Neural cell (in vitro differentiated cells): ENCODE results near the gene RGS1. TPM values are rescaled to one million over a fixed set of nuclear protein-coding genes. Genes with fewer than 3 reads are reported as not detected.

Experiments
- H2AFZ ChIP-seq: fragments of 200-600, 300-800 bp; sonication (generic), shearing (Covaris generic); 2 replicates; pipeline ENCODE4 v1.6.0; 2014; ENCODE audit warnings: low read depth, mild to moderate bottlenecking, antibody characterized with exemption, low read length, moderate library complexity
- H3F3A ChIP-seq: fragments of 200-600 bp; shearing (Covaris generic); 2 replicates; pipeline ENCODE4 v1.6.1; 2016; ENCODE audit warnings: mild to moderate bottlenecking, moderate library complexity, mixed read lengths, antibody characterized with exemption, low read length; ENCODE audit not compliant: insufficient read depth, poor library complexity, severe bottlenecking
- H3K27ac ChIP-seq: fragments of 200-600, 300-800 bp; sonication (generic), shearing (Covaris generic); 2 replicates; pipeline ENCODE4 v1.5.1; 2014; ENCODE audit warnings: mild to moderate bottlenecking, low read length, moderate library complexity
- H3K27me3 ChIP-seq: fragments of 300-800, 200-600 bp; sonication (generic), shearing (Covaris generic); 2 replicates; pipeline ENCODE4 v1.6.0; 2014; ENCODE audit warnings: mild to moderate bottlenecking, low read depth, low read length, moderate library complexity; ENCODE audit not compliant: insufficient read depth
- H3K36me3 ChIP-seq: fragments of 300-800, 200-600 bp; sonication (generic), shearing (Covaris generic); 2 replicates; pipeline ENCODE4 v1.5.1; 2014; ENCODE audit warnings: mild to moderate bottlenecking, antibody characterized with exemption, low read length, moderate library complexity; ENCODE audit not compliant: insufficient read depth
- H3K4me2 ChIP-seq: fragments of 300-800, 200-600 bp; sonication (generic), shearing (Covaris generic); 2 replicates; pipeline ENCODE4 v1.6.0; 2014; ENCODE audit warnings: mild to moderate bottlenecking, low read length
- H3K4me3 ChIP-seq: fragments of 300-800, 200-600 bp; sonication (generic), shearing (Covaris generic); 2 replicates; pipeline ENCODE4 v1.5.1; 2014; ENCODE audit warnings: mild to moderate bottlenecking, low read length, moderate library complexity
- H3K79me2 ChIP-seq: fragments of 200-600 bp; shearing (Covaris generic); replicated peaks from 2 replicates; pipeline ENCODE4 v1.6.0; 2014; ENCODE audit warnings: mild to moderate bottlenecking, low read length, moderate library complexity; ENCODE audit not compliant: insufficient read depth
- H3K9ac ChIP-seq: fragments of 300-800, 200-600 bp; sonication (generic), shearing (Covaris generic); 2 replicates; pipeline ENCODE4 v1.6.1; 2016; ENCODE audit warnings: mild to moderate bottlenecking, low read length, mixed read lengths
- H3K9me2 ChIP-seq: fragments of 200-600 bp; shearing (Covaris generic); 2 replicates; pipeline ENCODE4 v1.6.1; 2016; ENCODE audit warnings: mild to moderate bottlenecking, low read length, mixed read lengths; ENCODE audit not compliant: insufficient read depth
- H3K9me3 ChIP-seq: fragments of 200-600, 300-800 bp; sonication (generic), shearing (Covaris generic); 2 replicates; pipeline ENCODE4 v1.6.1; 2016; ENCODE audit warnings: mild to moderate bottlenecking, mixed run types, low read length, moderate library complexity, mixed read lengths
- H4K20me1 ChIP-seq: fragments of 200-600 bp; shearing (Covaris generic); 2 replicates; pipeline ENCODE4 v1.6.1; 2016; ENCODE audit warnings: mild to moderate bottlenecking, mixed run types; ENCODE audit not compliant: insufficient read depth
- CTCF ChIP-seq: fragments of 450-650 bp; IDR thresholded peaks from 2 replicates; pipeline ENCODE4 v1.5.1; 2014; ENCODE audit warnings: antibody characterized with exemption, mild to moderate bottlenecking, moderate library complexity; ENCODE audit not compliant: poor library complexity, severe bottlenecking
- EP300 ChIP-seq: fragments of 450-650 bp; conservative IDR thresholded peaks from 2 replicates; pipeline ENCODE4 v1.6.1; 2014; ENCODE audit warnings: antibody characterized with exemption, mild to moderate bottlenecking, moderate library complexity; ENCODE audit not compliant: poor library complexity, severe bottlenecking
- EZH2 ChIP-seq: fragments of 200-600, 300-800 bp; shearing (Covaris generic), sonication (generic); IDR thresholded peaks from 2 replicates; pipeline ENCODE4 v1.6.1; 2014; ENCODE audit warnings: antibody characterized with exemption, low read length, borderline replicate concordance, mild to moderate bottlenecking; ENCODE audit not compliant: insufficient read depth, poor library complexity, severe bottlenecking
- MXI1 ChIP-seq: fragments of 450-650 bp; conservative IDR thresholded peaks from 2 replicates; pipeline ENCODE4 v1.6.1; 2014; ENCODE audit warnings: antibody characterized with exemption, mild to moderate bottlenecking; ENCODE audit not compliant: poor library complexity, severe bottlenecking
- POLR2AphosphoS5 ChIP-seq: IDR thresholded peaks from 2 replicates; pipeline ENCODE4 v1.6.1; 2012
- RAD21 ChIP-seq: fragments of 450-650 bp; conservative IDR thresholded peaks from 2 replicates; pipeline ENCODE4 v1.6.1; 2014; ENCODE audit warnings: antibody characterized with exemption, mild to moderate bottlenecking, moderate library complexity
- REST ChIP-seq: IDR thresholded peaks from 2 replicates; pipeline ENCODE4 v1.6.1; 2012; ENCODE audit warnings: borderline replicate concordance
- SMC3 ChIP-seq: fragments of 450-650 bp; conservative IDR thresholded peaks from 2 replicates; pipeline ENCODE4 v1.6.1; 2014; ENCODE audit warnings: antibody characterized with exemption, mild to moderate bottlenecking, moderate library complexity; ENCODE audit not compliant: poor library complexity
- TAF1 ChIP-seq: IDR thresholded peaks from 2 replicates; pipeline ENCODE4 v1.6.1; 2012; ENCODE audit warnings: low read depth
- polyA plus RNA-seq: library from polyadenylated mRNA; depleted of rRNA; stranded (reverse); fragments of >200 nt; gene quantifications from 2 replicates; pipeline ENCODE4 v1.2.3, GENCODE V29; 2014

Gene RGS1
- polyA plus RNA-seq, 1 donor from 2014 or later = not detected

GRCh38 chr1:192627901-192628300 lies 52.3 kb downstream of the RGS1 start:
- no peaks in the 10 kb centered on the region for H3K27me3 ChIP-seq
- H3F3A ChIP-seq = no peaks in the 10 kb centered on the region
- no peaks in the 10 kb centered on the region for H4K20me1 ChIP-seq
- H3K9me3 ChIP-seq = no peaks in the 10 kb centered on the region
- H3K9me2 ChIP-seq = no peaks in the 10 kb centered on the region
- no peak overlapping the region for H2AFZ ChIP-seq
- H3K9ac ChIP-seq = no peak overlapping the region
- TF ChIP-seq POLR2AphosphoS5 (no peak), EZH2 (no peak), RAD21 (no peak), EP300 (no peak), TAF1 (no peak), MXI1 (no peak), REST (no peak), SMC3 (no peak), CTCF (no peak)
- H3K36me3 ChIP-seq = no peaks in the 10 kb centered on the region
- H3K4me3 ChIP-seq = no peak overlapping the region
- H3K79me2 ChIP-seq = no peaks in the 10 kb centered on the region
- H3K4me2 ChIP-seq = no peak overlapping the region
- H3K27ac ChIP-seq = no peak overlapping the region

- no peak overlapping the region for H3K9ac ChIP-seq
- H3K4me2 ChIP-seq = no peak overlapping the region
- TF ChIP-seq REST (no peak), TAF1 (no peak), POLR2AphosphoS5 (no peak), EZH2 (no peak), MXI1 (no peak), SMC3 (no peak), CTCF (no peak), RAD21 (no peak), EP300 (no peak)
- H3K79me2 ChIP-seq = no peaks in the 10 kb centered on the region
- no peak overlapping the region for H3K4me3 ChIP-seq
- no peaks in the 10 kb centered on the region for H3K27me3 ChIP-seq
- no peak overlapping the region for H3K27ac ChIP-seq
- H3K9me3 ChIP-seq = no peaks in the 10 kb centered on the region
- H4K20me1 ChIP-seq = no peaks in the 10 kb centered on the region
- H3F3A ChIP-seq = no peaks in the 10 kb centered on the region
- no peaks in the 10 kb centered on the region for H3K9me2 ChIP-seq
- no peak overlapping the region for H2AFZ ChIP-seq
- no peaks in the 10 kb centered on the region for H3K36me3 ChIP-seq
Measured at GRCh38 chr1:192628396-192629057, 53.0 kb downstream of the RGS1 start.
